Smooth muscle cell of the brain vasculature (primary cell): ENCODE results near the gene CBLIF.
A peak's percentile ranks its signal among the peaks of the same experiment; 100 is the strongest.
"Not testable (repeated sequence)": the region's sequence is repeated elsewhere in the genome, so short reads cannot be mapped to it uniquely, and the experiment has no call there.

Source experiments
- DNase-seq: peaks from one replicate; pipeline ENCODE4 v3.0.0-alpha.2; 2012; ENCODE audit warnings: low read depth, low spot score

CBLIF gene

DNA sequence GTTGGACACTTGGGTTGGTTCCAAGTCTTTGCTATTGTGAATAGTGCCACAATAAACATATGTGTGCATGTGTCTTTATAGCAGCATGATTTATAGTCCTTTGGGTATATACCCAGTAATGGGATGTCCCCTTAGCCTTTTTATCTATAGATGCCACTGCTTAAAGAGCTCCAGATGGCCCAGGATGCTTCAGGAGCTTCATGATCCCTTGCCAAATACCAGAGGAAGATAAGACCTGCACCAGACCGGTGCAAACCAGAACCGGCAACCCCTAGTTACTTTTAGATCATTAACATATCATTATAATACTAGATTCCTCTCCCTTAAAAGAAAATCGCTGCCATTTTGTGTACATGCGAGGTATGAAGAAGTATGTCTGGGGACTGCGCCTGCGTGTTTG is 3.1 kb upstream of the CBLIF start:
- not testable (repeated sequence) for DNase-seq

DNA sequence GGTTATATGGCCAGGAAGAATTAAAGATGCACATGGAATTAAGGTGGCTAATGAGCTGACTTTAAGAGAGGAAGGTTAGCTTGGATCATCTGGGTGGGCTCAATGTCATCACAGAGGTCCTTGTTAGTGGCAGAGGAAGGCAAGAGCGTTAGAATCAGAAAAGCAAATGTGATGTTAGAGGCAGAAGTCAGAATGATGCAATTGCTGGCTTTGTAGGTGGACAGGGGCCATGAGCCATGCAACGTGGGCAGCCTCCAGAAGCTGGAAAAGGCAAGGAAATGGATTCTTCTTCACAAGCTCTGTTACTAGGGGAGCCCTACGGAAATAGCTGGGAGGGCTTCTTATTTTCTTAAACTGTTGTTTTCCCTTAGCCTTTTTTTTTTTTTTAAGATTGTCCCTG is 2.3 kb upstream of the CBLIF start:
- no peak for DNase-seq

DNA sequence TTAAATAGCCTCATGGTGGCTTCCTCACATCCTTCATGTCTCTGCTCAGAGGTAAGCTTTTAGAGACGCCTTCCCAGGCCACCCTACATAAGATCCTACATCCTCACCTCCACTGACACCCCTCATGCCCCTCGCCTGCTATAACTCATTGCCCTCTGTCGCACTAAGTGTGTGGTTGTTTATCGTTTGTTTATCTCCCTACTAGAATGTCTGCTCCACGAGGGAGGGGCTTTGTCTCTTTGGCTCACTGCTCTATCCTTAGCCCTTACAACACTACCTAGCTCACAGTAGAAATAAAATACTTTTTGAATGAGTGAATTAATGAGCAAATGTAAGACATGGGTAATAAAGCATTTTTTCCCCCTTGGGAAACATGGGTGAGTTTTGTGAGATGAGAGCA is 1.3 kb upstream of the CBLIF start:
- no peak for DNase-seq

DNA sequence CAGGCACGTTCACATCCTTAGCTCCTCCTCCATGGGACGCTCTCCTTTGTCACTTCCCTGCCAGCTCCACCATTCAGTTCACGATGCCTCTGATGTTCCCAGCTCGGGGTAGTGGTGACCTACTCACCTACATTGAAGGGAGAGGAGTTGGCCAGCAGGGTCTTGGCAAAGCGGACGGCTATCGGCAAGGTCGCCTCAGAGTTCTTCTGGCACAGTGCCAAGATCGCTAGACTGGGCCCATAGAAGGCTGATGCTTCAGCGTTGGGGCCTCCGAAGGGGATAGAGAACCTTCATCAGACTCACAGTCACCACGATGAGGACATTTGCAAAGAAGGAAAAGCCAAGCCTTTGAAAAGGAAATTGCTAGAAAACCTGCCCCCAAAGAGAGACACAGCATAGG is 3.0 kb downstream of the CBLIF start:
- DNase-seq, result no peak

DNA sequence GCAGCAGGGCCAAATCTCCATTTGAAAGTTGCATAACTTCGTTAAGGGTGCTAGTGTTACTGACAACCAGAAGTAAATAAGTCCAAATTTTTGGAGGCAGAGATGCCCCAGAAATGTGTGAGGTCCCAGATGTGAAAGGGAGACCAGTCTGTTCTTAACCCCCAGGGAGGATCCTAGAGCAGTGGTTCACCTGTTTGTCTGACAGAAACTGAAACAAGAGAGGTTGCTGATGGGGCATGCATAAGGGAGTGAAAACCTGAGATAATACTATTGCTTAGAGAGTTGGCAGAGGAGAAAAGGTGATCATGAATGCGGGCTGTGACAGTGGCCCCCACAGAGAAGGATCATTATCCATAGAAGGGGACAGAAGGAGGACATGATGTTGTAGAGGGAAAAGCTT is 3.8 kb downstream of the CBLIF start:
- DNase-seq, result no peak

DNA sequence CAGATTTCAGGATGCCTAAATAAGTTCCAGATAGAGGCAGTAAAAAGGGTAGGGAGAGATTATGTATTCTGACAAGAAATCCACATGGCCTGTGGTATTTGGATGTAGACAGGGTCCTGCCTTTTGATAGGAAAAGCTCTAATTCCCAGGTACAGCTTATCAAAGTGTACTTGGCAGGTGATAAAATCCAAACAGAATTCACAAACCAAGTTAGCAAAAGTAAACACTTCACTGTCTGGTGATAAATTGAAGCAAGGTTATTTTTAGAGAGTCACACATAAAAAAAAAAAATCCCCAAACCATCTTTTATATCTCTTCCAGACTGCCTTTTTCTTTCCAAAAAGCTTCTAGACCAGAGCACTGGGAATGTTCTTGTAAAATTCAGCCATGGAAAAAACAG is 5.7 kb downstream of the CBLIF start:
- no peak for DNase-seq

DNA sequence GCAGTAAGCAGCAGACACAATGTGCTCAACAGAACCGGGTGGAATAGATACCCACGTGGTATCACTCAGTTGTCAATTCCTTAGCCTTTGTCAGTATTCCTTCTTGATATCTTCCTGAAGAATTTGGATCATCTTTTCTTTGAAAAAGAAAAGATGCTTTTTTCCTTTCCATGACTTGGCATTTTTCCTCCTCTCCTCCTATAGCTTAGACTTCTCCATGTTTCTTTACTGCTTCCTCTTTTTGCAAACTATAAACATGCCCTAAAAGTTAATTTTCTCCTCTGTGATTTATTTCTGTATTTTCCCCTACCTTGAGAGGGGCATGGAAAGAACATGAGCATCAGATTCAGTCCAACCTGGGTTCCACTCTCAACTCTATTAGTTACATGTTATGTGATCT is 11.7 kb downstream of the CBLIF start:
- no peak for DNase-seq

DNA sequence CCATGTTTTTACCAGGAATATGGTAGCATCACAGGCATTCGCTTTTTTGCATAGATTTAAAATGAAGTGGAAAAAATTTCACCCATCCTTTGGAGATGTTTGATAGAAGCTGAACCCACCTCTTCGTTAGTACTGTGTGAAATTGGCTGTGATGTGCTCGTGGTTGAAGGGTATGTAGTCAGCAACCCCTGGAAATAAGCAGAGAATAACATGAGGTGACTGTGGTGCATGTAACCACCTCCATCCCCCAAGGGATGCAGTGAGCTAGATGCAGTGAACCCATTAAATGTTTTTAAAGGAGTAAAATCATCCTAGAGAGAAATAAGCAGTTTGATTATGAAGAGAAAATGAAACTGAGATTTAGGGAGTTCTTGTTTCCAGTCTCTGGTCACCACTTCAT is 15.9 kb downstream of the CBLIF start:
- no peak for DNase-seq

DNA sequence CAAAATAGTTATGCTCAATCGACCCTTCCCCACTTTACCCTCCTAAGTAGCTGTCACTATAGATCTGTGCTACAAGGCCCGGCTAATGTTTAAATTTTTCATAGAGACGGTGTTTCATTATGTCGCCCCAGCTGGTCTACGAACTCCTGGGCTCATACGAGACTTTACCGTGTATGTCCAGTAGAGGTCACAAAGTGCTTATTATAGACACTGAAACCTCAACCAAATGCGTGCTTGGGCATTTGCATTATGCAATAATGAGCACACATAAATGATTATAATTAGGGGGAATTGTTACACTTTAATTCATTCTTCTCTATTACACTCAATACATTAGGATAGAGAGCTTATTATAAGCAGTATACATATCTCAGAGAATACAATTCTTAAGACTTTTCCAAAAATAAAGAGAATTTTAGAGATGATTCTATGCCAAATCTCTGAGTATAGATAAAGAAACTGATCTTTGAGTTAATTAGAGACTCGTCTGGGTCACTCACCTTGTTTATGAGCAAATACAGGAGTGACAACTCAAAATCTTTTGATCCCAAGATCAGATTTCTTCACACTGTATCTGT is 22.2 kb downstream of the CBLIF start:
- DNase-seq, result no peak

DNA sequence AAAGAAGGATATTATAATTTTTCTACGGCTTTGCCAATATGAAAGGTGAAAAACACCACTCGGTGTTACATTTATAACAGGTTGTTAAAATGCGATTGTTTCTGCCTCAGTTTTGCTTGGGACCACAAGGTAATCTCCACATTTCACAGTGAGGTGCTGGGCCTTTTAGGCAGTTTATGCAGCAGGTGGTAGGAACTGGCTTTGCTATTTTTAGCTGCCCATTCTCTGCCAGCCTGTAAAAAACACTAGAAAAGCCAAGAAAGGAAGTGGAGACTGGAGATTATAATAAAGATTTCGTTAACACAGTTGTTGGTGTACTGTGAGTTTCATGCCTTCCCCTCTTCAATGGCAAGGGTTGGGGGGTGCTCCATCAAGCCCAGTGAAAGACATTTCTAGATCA is 26.7 kb downstream of the CBLIF start:
- DNase-seq, result no peak

DNA sequence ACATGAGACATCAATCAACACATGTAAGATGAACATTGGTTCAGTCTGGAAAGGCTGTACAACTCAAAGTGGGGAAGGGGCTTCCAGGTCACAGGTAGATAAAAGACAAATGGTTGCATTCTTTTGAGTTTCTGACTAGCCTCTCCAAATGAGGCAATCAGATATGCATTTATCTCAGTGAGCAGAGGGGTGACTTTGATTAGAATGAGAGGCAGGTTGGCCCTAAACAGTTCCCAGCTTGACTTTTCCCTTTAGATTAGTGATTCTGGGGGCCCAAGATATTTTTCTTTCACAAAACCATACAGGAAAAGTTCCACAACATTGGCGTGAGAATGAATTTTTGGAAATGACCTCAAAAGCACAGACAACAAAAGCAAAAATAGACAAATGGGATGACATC is 28.9 kb downstream of the CBLIF start:
- DNase-seq, result not testable (repeated sequence)

DNA sequence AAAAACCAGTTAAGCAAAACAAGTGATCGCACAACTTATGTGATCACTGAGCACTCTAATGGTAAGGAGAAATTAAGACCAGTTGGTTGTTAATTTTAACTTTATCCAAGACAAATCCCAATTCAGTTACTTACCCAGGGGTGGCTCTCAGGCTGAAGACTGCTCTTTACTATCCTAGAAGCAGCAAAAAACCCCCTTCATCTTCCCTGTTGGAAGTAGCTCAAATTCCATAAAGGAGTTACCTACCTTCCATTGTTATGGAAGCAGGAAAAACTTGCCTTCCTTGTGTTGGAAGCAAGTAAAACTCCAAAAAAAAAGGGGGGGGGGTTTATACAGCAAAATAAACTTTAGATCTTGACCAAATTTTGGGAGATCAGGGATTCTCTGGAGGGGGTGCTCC is 29.5 kb downstream of the CBLIF start:
- no peak for DNase-seq

DNA sequence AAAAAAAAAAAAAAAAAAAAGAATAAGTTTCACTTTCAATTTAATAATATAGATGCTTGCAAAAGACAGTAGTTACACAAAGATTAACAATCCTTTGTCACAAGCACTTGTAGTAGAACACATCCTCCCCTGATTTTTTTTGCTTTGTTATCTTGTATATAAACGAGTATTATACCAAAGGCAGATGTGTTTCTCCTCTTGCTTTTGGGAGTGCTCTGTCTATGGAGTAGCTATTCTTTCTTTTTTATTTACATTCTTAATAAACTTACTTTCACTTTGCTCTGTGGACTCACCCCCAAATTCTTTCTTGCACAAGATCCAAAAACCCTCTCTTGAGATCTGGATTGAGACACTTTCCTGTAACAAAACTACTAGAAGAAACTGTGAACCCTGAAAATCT is 31.3 kb downstream of the CBLIF start:
- DNase-seq, result no peak

DNA sequence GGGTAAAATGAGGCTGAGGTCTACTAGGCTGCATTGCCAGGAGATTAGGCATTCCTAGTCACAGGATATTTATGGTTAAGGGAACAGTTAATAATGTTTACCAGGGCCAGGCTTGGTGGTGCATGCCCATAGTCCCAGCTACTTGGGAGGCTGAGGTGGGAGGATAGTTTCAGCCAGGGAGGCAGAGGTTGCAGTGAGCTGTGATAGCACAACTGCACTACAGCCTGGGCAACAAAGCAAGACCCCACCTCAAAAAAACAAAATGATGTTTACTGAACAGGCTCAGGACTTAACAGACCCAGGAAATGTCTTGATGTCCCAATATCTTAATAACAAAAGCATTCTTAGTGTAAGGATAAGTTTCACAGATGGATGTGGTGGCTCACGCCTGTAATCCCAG is 31.9 kb downstream of the CBLIF start:
- DNase-seq, result no peak

DNA sequence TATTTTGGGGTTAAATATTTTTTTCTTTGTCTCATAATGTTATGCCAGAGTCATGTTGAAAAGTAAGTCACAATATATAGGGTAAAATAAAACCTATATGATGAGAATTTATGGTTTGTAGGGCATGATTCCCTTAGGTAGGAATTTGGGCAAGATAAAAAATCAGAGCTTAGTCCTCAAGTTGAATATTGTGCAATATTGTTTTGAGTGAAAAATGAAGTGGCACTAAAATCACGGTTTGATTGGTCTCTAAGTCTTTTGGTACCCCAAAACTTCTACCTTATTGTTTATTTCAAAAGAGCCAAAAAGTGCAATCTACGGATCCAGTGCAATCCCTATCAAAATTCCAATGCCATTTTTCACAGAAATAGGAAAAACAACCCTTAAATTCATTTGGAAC is 33.1 kb downstream of the CBLIF start:
- no peak for DNase-seq

DNA sequence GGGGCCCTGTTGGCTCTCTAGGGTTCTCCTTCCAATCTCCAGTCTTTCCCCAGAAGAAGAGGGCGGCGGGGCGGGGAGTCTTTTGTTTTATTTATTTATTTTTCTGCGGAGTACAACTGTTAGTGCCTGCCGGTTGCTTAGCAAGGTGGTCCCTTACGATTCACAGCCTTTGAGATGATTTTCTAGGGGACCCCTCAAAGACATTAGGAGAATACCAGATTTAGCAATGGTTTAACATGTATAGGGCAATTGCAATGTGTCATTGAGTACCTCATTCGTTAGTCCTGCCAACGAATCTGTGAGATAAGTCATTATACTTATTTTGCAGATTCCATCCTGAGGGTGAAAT is 34.4 kb downstream of the CBLIF start:
- DNase-seq, result no peak

DNA sequence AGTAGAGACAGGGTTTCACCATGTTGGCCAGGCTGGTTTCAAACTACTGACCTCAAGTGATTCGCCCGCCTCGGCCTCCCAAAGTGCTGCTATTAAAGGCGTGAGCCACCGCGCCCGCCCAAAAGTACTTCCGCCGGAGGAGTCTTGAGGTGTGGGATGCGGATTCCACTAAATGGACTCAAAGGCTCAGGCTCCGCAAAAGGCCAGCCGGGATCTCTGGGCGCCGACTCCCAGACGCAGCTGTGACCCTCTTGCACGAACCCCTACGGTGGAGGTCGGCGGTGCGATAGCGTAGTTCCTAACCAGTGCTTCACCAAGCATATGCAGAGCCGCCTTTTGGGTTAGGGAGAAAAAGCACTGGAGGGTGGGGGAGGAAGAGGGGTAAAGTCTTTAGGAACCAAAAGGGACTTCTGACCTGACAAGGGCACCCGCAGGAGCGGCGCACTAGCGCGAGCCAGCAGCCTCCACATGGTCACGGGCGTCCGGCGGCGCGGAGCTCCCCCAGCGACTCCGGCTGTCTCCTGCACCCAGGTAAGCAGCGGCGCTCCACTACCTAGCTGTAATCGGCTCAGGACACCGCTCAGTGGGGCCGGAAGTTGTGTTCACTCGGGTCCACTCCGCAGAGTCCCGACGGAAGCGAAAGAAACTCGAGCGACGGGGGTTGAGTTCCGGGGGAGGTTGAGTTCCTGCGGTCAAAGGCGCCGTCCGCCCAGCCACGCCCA is 34.9 kb downstream of the CBLIF start, which contains the start of gene MRPL16:
MRPL16 (minus strand) TSS at position 590 of the 722 bp plus-strand sequence; CDS start at position 470, 120 bp downstream.
- DNase-seq, result peak; percentile 61

DNA sequence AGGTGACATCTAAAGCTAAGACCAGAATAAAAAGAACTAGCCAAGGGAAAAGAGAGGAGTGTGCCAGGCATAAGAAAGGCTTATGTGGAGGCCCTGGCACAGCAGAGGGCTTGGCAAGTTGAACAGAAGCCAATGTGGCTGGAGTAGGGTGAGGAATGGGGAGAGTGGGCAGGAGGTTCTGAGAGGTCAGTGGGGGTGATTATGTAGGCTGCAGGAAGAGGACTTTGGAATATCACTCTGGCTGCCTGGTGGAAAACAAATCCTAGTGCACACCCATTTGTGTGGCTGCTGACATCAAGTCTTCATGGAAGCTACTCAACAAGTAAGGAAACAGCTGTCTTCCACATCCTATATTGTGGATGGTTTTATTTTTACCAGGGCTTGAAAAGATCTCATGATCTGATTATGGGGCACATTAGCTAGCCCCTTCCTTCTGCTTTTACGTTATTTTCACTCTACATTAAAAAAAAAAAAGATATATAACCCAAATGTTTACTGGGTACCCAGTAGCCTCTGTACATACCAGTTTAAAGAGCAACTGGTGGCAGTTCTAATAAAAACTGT is 38.2 kb downstream of the CBLIF start:
- DNase-seq, result no peak

DNA sequence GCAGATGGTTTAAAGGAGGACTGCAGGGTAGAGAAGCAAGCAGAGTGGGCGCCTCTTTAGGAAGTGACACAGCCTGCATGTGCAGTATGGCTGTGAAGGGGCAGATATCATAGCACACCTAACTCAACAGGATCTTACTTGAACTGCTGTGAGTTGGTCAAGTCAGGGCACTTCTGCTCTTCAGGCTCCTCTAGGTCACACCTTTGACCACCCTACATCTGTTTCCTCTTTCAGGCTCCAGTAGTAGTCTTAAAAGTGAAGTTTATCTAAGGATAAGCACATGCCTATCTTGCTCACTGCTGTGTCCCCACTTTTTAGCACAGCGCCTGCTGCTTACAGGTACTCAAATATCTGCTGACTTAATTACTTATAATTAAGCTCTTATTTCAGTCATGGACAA is 41.2 kb downstream of the CBLIF start:
- no peak for DNase-seq

DNA sequence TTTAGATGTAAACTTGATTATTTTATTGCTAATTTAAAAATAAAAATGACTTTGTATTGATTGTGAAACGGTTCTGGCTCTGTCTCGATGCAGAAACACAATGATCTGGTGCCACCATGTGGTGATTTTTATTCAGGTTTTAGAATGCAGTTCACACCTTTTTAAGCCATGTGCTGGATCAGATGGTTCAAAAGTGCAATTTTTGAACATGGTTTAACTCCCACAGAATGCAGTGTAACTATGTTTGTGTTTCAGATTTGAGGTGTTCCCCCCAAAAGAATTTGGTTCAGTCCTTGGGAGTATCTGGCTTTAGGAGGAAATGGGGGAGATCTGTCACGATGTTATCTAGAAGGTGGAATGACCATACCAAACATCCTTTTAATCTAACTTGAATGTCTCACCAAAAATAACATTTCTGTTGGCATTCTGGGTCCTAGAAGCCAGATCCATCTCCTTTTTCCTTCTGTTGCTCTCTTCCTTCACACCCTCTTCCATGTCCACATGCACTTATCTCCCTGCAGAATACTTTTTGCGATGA is 42.6 kb downstream of the CBLIF start:
- DNase-seq, result no peak

DNA sequence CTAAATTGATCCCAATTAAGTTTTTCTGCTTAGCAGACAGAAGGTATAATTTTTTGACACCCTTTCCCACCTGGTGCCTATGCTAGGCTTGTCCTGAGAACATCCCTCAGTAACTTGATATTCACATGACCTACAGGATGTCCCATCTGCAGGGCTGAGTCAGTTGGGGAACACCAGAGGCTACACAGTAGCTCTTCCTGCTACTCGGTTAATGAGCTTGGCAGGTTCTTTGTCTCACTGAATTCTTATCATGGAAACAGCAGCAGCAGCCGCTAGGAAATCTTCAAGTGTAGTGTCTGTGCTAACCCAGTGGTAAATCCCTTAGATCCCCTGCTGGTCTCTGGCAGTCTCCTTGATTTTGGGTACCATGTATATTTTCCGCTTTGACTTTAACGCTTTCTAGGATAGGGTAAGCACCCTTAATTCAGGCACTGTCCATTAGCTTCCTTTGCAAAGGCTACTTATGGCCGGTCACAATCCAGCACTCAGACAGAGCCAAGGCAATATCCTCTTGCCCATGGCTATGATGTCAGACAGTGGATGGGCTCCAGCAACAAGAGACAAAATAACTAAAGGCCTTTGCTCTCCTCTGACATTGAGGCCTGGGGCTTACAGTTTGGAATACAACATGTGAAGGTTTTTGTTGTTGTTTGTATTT is 43.2 kb downstream of the CBLIF start:
- no peak for DNase-seq

DNA sequence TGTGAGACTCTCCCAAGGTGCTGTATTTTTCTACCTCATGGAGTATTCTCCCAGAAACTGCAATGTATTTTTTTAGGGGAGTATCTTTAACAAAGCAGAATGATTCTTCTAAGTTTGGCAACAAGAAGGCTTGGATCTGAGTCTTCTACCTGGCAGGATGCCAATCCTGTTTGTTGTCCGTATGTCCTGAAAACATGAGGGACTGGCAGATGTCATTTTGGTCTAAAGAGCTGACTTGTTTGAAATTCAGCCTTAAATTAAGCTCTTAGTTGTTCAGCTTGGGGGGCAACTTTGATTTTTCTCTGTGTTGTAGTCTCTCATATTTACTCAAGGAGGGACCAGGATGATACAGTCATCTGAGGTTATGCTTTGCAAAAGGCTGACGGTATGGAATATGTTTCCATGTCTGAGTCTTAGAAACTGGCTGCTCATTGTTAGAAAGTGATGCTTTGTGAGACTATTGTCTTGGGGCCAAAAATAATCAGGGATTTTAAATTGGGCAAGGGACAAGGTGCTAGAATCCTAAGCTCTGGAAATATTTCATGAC is 44.1 kb downstream of the CBLIF start:
- DNase-seq, result no peak
